Midbrain (tissue), 1 donor: ENCODE data around the gene PDE10A.
"Not testable (repeated sequence)": the region's sequence is repeated elsewhere in the genome, so short reads cannot be mapped to it uniquely, and the experiment has no call there.

Experiments used
- DNase-seq: peaks from one replicate; lab custom pipeline; 2025; lab: John Stamatoyannopoulos, UW

Gene PDE10A

GRCh38 chr6:165551828-165552227 lies 111.2 kb downstream of the PDE10A start:
- no peak for DNase-seq

DNA sequence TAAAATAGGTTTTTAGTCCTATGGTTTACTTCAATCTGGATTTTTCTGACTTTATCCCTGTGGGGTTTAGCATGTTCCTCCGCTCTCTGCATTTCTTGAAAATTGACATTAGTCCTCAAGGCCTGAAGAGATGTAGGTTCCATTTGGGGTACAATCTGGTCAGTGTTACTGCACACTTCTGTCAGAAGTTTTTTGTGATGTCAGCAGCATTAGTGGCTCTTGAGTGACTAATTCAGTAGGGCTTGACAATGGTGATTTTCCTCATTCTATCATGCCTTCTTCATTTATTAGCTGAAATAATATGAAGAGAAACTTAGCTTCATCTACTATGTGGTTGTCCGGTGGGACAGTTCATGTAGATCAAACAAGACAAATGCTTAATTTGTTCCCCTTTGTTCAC lies 114.6 kb downstream of the PDE10A start:
- no peak for DNase-seq

DNA sequence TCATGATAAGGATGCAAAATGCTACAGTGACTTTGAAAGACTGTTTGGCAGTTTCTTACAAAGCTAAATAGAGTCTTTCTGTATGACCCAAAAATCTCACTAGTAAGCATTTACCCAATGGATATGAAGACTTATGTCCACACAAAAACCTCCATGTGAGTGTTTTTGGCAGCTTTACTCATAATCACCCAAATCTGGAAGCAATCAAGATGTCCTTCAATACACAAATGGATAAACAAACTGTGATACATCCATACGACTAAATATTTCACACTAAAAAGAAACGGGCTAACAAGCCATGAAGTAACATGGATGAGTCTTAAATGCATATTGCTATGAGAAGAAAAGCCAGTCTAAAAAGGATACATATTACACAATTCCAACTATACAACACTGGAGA lies 117.2 kb downstream of the PDE10A start:
- DNase-seq: no peak

DNA sequence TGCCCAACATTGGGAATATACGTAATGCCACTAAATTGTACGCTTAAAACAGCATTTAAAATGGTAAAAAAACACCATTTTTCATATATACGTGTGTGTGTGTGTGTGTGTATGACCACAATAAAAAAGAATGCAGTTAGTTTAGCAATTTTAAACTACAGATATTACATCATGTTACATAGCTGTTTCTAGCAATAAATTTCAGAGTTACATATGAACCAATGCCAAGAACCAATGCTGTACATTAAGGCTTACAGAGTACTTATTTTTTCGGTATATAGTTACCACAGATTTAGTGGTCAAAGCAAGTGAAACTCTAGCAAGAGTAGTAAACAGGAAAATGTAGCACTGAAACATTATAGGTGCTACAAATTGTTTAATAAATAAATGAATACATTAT lies 119.3 kb downstream of the PDE10A start:
- no peak for DNase-seq

GRCh38 chr6:165536911-165537310 lies 126.1 kb downstream of the PDE10A start:
- no peak for DNase-seq

DNA sequence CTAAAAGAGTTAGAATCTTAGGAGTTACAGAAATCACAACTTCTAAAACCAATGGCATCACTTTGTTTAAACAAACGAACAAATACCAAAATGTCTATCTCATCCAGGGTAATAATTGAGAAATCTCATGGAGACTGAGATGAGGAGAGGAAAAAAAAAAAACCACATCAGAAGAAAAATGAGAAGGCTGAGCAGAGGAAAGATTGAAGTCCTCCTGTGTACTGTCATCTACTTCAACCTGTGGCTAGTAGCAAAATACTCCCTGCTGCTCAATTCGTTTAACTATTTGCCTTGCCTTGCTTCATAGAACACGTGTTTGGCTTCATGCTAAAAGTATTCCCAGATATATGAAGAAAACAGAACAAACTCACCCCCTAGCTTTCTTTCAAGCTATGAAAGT lies 143.7 kb downstream of the PDE10A start:
- DNase-seq: no peak

GRCh38 chr6:165515963-165516624 lies 146.9 kb downstream of the PDE10A start:
- DNase-seq: no peak

DNA sequence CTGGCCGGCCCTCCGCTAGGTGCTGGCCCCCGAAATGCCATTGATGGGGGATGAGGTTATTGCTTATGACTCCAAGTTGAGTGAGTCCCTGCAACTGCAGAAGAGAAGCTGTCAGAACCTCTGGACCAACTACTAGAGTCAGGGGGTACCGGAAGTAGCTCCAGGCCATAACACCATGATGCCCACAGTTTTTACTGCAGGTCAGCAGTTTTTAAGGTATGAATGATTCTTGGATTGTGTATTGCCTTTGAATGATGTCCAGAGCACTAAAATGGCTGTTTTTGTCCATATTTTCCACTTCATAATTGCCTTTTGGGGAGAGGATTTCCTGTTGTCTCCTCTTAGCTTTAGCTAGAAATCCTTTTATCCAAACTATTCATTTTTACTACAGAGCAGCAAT lies 148.4 kb downstream of the PDE10A start:
- no peak for DNase-seq

GRCh38 chr6:165511807-165512206 lies 151.2 kb downstream of the PDE10A start:
- DNase-seq: no peak

DNA sequence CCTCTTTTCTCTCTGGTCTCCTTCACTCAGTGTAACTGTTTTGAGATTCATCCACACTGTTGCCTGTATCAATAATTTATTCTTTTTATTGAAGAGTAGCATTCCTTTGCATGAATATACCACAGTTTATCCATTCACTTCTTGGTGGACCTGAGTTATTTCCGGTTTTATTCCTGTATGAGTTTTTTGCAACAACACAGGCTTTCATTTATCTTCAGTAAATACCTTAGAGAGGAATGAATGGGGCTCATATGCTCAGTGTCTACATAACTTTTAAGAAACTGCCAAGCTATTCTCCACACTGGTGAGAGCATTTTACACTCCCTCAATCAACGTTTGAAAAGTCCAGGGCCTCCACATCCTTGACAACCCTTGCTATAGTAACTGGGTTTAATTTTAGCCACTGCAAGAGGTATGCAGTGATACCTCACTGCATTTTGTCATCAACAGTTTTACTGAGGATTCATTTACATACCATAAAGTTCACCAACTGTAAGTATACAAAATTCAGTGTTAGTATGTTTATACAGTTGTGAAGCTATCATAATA lies 154.6 kb downstream of the PDE10A start:
- no peak for DNase-seq

- DNase-seq: no peak
Observed at GRCh38 chr6:165506657-165507056, 156.4 kb downstream of the PDE10A start.

DNA sequence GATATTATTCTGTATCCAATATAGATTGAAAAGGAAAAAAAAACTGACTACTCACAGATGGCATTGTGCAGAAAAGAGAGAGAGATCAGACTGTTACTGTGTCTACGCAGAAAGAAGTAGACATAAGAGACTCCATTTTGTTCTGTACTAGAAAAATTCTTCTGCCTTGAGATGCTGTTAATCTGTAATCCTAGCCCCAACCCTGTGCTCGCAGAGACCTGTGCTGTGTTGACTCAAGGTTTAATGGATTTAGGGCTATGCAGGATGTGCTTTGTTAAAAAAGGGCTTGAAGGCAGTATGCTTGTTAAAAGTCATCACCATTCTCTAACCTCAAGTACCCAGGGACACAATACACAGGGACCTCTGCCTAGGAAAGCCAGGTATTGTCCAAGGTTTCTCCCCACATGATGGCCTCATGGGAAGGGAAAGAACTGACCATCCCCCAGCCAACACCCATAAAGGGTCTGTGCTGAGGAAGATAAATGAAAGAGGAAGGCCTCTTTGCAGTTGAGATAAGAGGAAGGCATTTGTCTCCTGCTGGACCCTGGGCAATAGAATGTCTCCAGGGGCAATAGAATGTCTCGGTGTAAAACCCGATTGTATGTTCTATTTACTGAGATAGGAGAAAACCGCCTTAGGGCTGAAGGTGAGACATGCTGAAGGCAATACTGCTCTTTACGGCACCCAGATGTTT lies 162.7 kb downstream of the PDE10A start:
- DNase-seq: not testable (repeated sequence)

DNA sequence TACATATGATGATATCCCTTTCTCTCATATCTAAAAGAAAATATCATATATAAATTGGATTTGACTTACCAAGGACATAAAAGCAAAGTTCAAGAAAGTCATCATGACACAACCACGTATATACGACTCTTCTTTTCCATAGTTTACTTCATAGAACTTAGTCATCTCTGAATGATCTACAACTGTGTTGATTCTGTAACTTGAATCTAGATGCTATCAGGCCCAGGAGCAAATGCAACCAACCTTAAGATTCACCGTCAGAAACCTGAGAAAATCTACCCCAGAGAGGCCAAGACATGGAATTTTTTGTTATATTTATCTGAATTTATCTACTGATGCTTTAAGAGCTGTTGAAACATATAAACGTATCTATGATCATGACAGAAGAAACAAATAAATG lies 165.6 kb downstream of the PDE10A start:
- DNase-seq: no peak

- DNase-seq: no peak
Observed at GRCh38 chr6:165488624-165489295, 174.3 kb downstream of the PDE10A start.

- DNase-seq: no peak
Observed at GRCh38 chr6:165487950-165488349, 175.1 kb downstream of the PDE10A start.

DNA sequence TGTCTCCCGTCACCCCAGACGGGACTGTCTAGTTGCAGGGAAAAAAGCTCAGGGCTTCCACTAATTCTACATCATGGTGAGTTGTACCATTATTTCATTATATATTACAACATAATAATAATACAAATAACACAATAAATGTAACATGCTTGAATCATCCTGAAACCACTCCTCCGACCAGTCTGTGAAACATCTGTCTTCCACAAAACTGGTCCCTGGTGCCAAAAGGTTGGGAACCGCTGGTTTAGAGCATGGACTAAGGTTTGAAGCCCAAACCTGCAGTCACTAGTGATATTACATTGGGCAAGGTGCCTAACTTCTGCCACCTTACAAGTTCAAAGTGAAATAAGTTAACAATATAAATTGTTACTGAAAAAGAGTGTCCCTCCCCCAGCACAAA lies 175.7 kb downstream of the PDE10A start:
- no peak for DNase-seq

DNA sequence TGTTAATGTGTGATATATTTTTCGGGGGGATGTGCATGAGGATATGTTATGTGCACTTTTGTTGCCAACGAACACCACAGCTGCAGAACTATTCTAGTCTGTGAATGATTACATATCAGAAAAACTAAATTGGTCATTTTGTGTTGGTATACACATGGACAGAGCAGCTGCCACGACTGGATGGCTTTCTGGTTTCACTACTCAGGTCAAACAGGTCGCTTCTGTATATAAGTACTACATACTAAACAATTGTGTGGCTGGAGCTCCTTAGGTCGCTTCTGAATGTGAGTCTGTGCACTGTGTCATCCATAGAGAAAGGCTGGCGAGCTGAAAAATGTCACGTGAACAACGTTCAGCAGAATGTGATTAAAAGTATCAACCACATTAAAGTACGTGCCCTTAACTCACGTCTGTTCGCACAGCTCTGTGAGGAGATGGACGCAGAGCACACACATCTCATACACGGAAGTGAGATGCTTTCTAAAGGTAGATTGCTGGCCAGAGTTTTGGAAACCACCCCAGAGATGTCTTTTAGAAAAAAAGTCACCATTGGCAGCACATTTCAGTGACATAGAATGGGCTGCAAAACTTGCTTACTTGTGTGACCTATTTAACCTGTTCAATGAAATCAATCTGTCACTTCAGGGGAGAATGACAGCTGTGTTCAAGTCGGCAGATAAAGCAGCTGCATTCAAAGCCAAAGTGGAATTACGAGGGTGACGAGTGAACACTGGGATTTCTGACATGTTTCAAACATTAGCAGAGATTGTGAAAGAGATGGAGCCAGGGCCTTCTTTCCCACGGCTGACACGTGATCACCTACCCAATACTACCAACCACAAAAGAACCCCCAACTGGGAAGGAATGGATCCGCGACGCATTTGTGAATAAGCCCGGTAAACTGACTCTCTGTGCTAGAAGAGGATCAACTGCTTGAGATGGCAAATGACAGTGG lies 176.6 kb downstream of the PDE10A start:
- DNase-seq: no peak

DNA sequence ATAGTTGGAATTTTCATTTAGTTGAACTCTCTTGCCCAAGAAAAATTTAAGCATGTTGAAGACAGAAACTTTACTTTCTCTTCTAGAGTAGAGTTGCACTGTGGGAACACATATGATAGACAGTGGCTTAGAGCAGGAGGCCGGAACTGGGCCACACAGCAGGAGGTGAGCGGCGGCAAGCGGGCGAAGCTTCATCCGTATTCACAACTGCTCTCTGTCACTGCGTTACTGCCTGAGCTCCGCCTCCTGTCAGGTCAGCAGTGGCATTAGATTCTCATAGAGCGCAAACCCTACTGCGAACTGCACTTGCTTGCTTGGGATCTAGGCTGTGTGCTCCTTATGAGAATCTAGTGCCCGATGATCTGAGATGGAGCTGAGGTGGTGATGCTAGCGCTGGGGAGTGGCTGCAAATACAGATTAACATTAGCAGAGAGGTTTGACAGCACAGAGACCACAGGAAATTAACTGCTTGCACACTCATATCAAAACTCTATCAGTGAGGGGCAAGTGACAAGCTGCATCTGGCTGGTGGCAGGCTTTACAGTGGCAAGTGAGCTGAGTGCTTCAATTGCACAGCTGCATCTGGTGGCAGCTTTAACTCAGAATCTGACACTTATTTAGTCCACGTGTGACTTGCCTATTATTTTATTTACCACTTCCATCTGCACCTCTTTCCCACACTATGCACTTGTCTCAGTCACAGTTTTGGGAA lies 178.7 kb downstream of the PDE10A start:
- DNase-seq: no peak

GRCh38 chr6:165481921-165482320 lies 181.1 kb downstream of the PDE10A start:
- no peak for DNase-seq

- DNase-seq: no peak
Observed at GRCh38 chr6:165480916-165481315, 182.1 kb downstream of the PDE10A start.

DNA sequence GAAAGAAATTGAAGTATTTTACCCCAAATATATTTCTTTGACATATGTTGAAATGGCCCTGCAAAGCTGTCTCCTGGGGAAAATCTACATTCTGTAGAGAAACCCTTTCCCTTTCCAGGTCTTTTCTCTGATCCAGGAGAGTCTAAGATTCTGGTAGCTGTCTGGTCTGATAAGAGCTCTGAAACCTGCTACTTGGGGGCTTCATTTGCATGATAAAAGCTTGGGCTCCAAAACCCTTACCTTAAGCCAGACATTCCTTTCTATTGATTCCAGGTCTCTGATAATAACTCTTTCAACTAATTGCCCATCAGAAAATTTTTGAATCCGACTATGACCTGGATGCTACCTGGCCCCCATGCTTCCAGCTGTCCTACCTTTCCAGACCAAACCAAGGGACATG lies 184.5 kb downstream of the PDE10A start:
- no peak for DNase-seq
